HepG2 (cell line): ENCODE data around the gene STC2. TPM values are rescaled to one million over a fixed set of nuclear protein-coding genes. Genes with fewer than 3 reads are reported as not detected.

Source experiments
- CEBPG ChIP-seq: IDR thresholded peaks from 2 replicates; pipeline ENCODE4 v1.6.1; 2016
- HDAC1 ChIP-seq: sonication (generic); formaldehyde crosslinking; IDR thresholded peaks from 2 replicates; pipeline ENCODE4 v1.5.1; 2020; ENCODE audit warnings: mild to moderate bottlenecking, missing genetic modification reagents
- HNRNPK ChIP-seq: fragments of 200-400 bp; formaldehyde crosslinking; IDR thresholded peaks from 2 replicates; pipeline ENCODE4 v1.6.1; 2018; ENCODE audit warnings: low read length, low read depth, moderate library complexity, mild to moderate bottlenecking; ENCODE audit not compliant: poor library complexity, severe bottlenecking
- KLF15 ChIP-seq: sonication (generic); formaldehyde crosslinking; IDR thresholded peaks from 2 replicates; pipeline ENCODE4 v1.8.1; 2023; ENCODE audit warnings: borderline replicate concordance, mild to moderate bottlenecking, inconsistent platforms, missing genetic modification reagents, mixed read lengths
- MED13 ChIP-seq: sonication (generic); formaldehyde crosslinking; IDR thresholded peaks from 2 replicates; pipeline ENCODE4 v1.5.0; 2020; ENCODE audit warnings: missing genetic modification reagents
- ZBTB25 ChIP-seq: IDR thresholded peaks from 2 replicates; pipeline ENCODE4 v1.6.1; 2018; ENCODE audit warnings: missing genetic modification reagents
- ZC3H4 ChIP-seq: sonication (generic); formaldehyde crosslinking; IDR thresholded peaks from 2 replicates; pipeline ENCODE4 v1.4.0; 2020; ENCODE audit warnings: missing genetic modification reagents, borderline replicate concordance
- ZHX1 ChIP-seq: sonication (generic); formaldehyde crosslinking; IDR thresholded peaks from 2 replicates; pipeline ENCODE4 v1.8.1; 2022; ENCODE audit warnings: low read depth, mild to moderate bottlenecking, missing genetic modification reagents
- ZIK1 ChIP-seq: sonication (generic); formaldehyde crosslinking; IDR thresholded peaks from 2 replicates; pipeline ENCODE4 v1.5.0; 2020; ENCODE audit warnings: mild to moderate bottlenecking, low read depth, missing genetic modification reagents, borderline replicate concordance
- ZMYM3 ChIP-seq: sonication (generic); formaldehyde crosslinking; IDR thresholded peaks from 2 replicates; pipeline ENCODE4 v1.5.1; 2020; ENCODE audit warnings: mild to moderate bottlenecking, missing genetic modification reagents
- ZNF367 ChIP-seq: sonication (generic); formaldehyde crosslinking; IDR thresholded peaks from 2 replicates; pipeline ENCODE4 v1.4.0; 2020; ENCODE audit warnings: missing genetic modification reagents, borderline replicate concordance
- ZNF646 ChIP-seq: sonication (generic); formaldehyde crosslinking; IDR thresholded peaks from 2 replicates; pipeline ENCODE4 v1.9.0; 2021; ENCODE audit warnings: mild to moderate bottlenecking, missing genetic modification reagents
- ZNF674 ChIP-seq: sonication (generic); formaldehyde crosslinking; IDR thresholded peaks from 2 replicates; pipeline ENCODE4 v1.5.0; 2020; ENCODE audit warnings: low read depth, mild to moderate bottlenecking, missing genetic modification reagents
- ZSCAN25 ChIP-seq: sonication (generic); formaldehyde crosslinking; IDR thresholded peaks from 2 replicates; pipeline ENCODE4 v1.8.0; 2022; ENCODE audit warnings: mild to moderate bottlenecking, missing genetic modification reagents
- polyA plus RNA-seq, 8 experiments: library from polyadenylated mRNA; depleted of rRNA in 3 of 8; stranded (reverse) in 7 of 8; unstranded in 1 of 8; fragments of >200 nt; fragmentation: Illumina TruSeq in 4 of 8; extraction: Trizol in 4 of 8; gene quantifications; 2 replicates each; pipeline versions ENCODE4 v1.2.1 to v1.2.3, GENCODE V29; 2011 to 2016; ENCODE audit warnings: low read depth in 4 of 8, missing spikeins in 1 of 8, mixed read lengths in 1 of 8; ENCODE audit not compliant: insufficient read depth in 1 of 8
- total RNA-seq, 5 experiments: library from RNA; depleted of rRNA; stranded (reverse); fragments of >200 nt; fragmentation: Illumina TruSeq; extraction: Trizol; gene quantifications; 2 replicates each; pipeline ENCODE4 v1.2.3, GENCODE V29; 2016; ENCODE audit warnings: low read depth in 1 of 5
- TF ChIP-seq, protein P1 (sequence below): sonication (generic); formaldehyde crosslinking; IDR thresholded peaks from 2 replicates; pipeline ENCODE4 v1.5.1; 2020; ENCODE audit warnings: missing genetic modification reagents, mild to moderate bottlenecking, borderline replicate concordance

Gene STC2
- total and polyA plus RNA-seq, 2 of the 13 experiments (the other 11 are each of a cell fraction or from before 2014, with no cell fraction given) = 27.1 to 69.2 TPM

GRCh38 chr5:173283318-173284288 lies 44.6 kb downstream of the STC2 start (continued):
- no peak for TF ChIP-seq ZNF646
- peak; percentile 90; the same call in 1 of the 2 replicates for TF ChIP-seq ZBTB25 (CRISPR knock-in tag)
- peak; percentile 85 for TF ChIP-seq ZHX1 (CRISPR knock-in tag)
- TF ChIP-seq HDAC1 (CRISPR knock-in tag) = peak; percentile 94
- peak; percentile 68 for TF ChIP-seq MED13
- TF ChIP-seq ZNF367 (CRISPR knock-in tag) = peak; percentile 94; the same call in 1 of the 2 replicates
- peak; percentile 36 for TF ChIP-seq CEBPG
- TF ChIP-seq ZC3H4 (CRISPR knock-in tag) = no peak
- no peak for TF ChIP-seq ZMYM3 (CRISPR knock-in tag)
- no peak for TF ChIP-seq HNRNPK
- TF ChIP-seq ZIK1 = peak; percentile 99; the same call in 1 of the 2 replicates
- TF ChIP-seq ZSCAN25 (CRISPR knock-in tag) = peak; percentile 92
- TF ChIP-seq ZNF674 = peak; percentile 91; the same call in 1 of the 2 replicates
- peak; percentile 97; the same call in 1 of the 2 replicates for TF ChIP-seq KLF15 (CRISPR knock-in tag)
- TF ChIP-seq, protein P1, sequence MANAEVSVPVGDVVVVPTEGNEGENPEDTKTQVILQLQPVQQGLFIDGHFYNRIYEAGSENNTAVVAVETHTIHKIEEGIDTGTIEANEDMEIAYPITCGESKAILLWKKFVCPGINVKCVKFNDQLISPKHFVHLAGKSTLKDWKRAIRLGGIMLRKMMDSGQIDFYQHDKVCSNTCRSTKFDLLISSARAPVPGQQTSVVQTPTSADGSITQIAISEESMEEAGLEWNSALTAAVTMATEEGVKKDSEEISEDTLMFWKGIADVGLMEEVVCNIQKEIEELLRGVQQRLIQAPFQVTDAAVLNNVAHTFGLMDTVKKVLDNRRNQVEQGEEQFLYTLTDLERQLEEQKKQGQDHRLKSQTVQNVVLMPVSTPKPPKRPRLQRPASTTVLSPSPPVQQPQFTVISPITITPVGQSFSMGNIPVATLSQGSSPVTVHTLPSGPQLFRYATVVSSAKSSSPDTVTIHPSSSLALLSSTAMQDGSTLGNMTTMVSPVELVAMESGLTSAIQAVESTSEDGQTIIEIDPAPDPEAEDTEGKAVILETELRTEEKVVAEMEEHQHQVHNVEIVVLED (CRISPR knock-in tag) = peak; percentile 81
